Activated CD4-positive, alpha-beta memory T cell treated with anti-CD3 and anti-CD28 coated beads, Interleukin-2, amount 10 ng/mL, durations not matched to agents 7 days and 5 days (primary cell): Measurements from ENCODE around the gene ATP6V0A1. TPM values are rescaled to one million over a fixed set of nuclear protein-coding genes. Genes with fewer than 3 reads are reported as not detected.

ENCODE experiments used
- CTCF ChIA-PET: fragments of 350-600 bp; sonication (Branson Sonifier 250); formaldehyde crosslinking; loops from one replicate; lab custom pipeline; 2021; ENCODE audit warnings: antibody characterized with exemption, inconsistent platforms; lab: Charles Lee
- POLR2A ChIA-PET: fragments of 350-600 bp; sonication (Branson Sonifier 250); formaldehyde crosslinking; loops from one replicate; lab custom pipeline; 2021; ENCODE audit warnings: antibody characterized with exemption; lab: Charles Lee
- DNase-seq: peaks from one replicate; pipeline ENCODE4 v3.0.0-alpha.2; 2020
- H3K27ac Mint-ChIP-seq: one replicate; pipeline ENCODE4 v1.8.0; 2021; ENCODE audit warnings: mild to moderate bottlenecking, mixed read lengths
- H3K27me3 Mint-ChIP-seq: one replicate; pipeline ENCODE4 v1.8.0; 2021; ENCODE audit warnings: mixed read lengths
- H3K36me3 Mint-ChIP-seq: one replicate; pipeline ENCODE4 v1.8.0; 2021; ENCODE audit warnings: low read depth, mixed read lengths
- H3K4me1 Mint-ChIP-seq: one replicate; pipeline ENCODE4 v1.8.0; 2021; ENCODE audit warnings: mixed read lengths
- H3K4me3 Mint-ChIP-seq: one replicate; pipeline ENCODE4 v1.8.0; 2021; ENCODE audit warnings: mild to moderate bottlenecking, mixed read lengths
- H3K9me3 Mint-ChIP-seq: one replicate; pipeline ENCODE4 v1.8.0; 2021; ENCODE audit warnings: mixed read lengths
- total RNA-seq, 2 experiments: library from RNA; stranded (reverse); gene quantifications; one replicate each; pipeline ENCODE4 v1.2.3, GENCODE V29; 2021

Gene ATP6V0A1
- total RNA-seq, 2 experiments from 2014 or later: 5.8 to 8.6 TPM

GRCh38 chr17:42498828-42499227, 40.1 kb downstream of the ATP6V0A1 start:
- ChIA-PET CTCF (no interaction called here), POLR2A (no interaction called here)
- no peak overlapping the region for H3K4me3 Mint-ChIP-seq

GRCh38 chr17:42502091-42502490, 43.4 kb downstream of the ATP6V0A1 start:
- Mint-ChIP-seq H3K9me3 (no peaks in the 10 kb centered on the region), H3K27me3 (no peaks in the 10 kb centered on the region), H3K36me3 (no peaks in the 10 kb centered on the region), H3K27ac (no peak overlapping the region), H3K4me1 (no peaks in the 10 kb centered on the region), H3K4me3 (no peak overlapping the region)
- POLR2A ChIA-PET: no interaction called here
- no peak for DNase-seq
- CTCF ChIA-PET: no interaction called here

More at GRCh38 chr17:42498828-42499227, 40.1 kb downstream of the ATP6V0A1 start:
- H3K9me3 Mint-ChIP-seq: no peaks in the 10 kb centered on the region
- no peak for DNase-seq
- H3K27me3 Mint-ChIP-seq: peaks cover 3% of the 10 kb centered on the region
- H3K27ac Mint-ChIP-seq: no peak overlapping the region
- peaks cover 11% of the 10 kb centered on the region for H3K4me1 Mint-ChIP-seq
- H3K36me3 Mint-ChIP-seq: no peaks in the 10 kb centered on the region

- H3K4me1 Mint-ChIP-seq: no peaks in the 10 kb centered on the region
- H3K27ac Mint-ChIP-seq: no peak overlapping the region
- ChIA-PET CTCF (no interaction called here), POLR2A (no interaction called here)
- DNase-seq: no peak
- no peak overlapping the region for H3K4me3 Mint-ChIP-seq
- no peaks in the 10 kb centered on the region for H3K9me3 Mint-ChIP-seq
- peaks cover 4% of the 10 kb centered on the region for H3K27me3 Mint-ChIP-seq
- no peaks in the 10 kb centered on the region for H3K36me3 Mint-ChIP-seq
These were observed 44.2 kb downstream of the ATP6V0A1 start for GRCh38 chr17:42502926-42503325.

GRCh38 chr17:42507671-42508070, 49.0 kb downstream of the ATP6V0A1 start:
- H3K36me3 Mint-ChIP-seq: no peaks in the 10 kb centered on the region
- ChIA-PET POLR2A (no interaction called here), CTCF (interaction anchor here (0.8 kb wide), 1 partner anchor 102 kb away, joined by 3 read pairs; no protein-coding TSS in a partner anchor)
- no peak overlapping the region for H3K27ac Mint-ChIP-seq
- peaks cover 9% of the 10 kb centered on the region for H3K4me1 Mint-ChIP-seq
- peaks cover 34% of the 10 kb centered on the region for H3K27me3 Mint-ChIP-seq
- no peaks in the 10 kb centered on the region for H3K9me3 Mint-ChIP-seq
- DNase-seq: no peak
- H3K4me3 Mint-ChIP-seq: no peak overlapping the region

GRCh38 chr17:42508426-42509165, 49.9 kb downstream of the ATP6V0A1 start:
- Mint-ChIP-seq H3K27ac (no peak overlapping the region), H3K4me3 (no peak overlapping the region), H3K9me3 (no peaks in the 10 kb centered on the region), H3K27me3 (peaks cover 34% of the 10 kb centered on the region), H3K36me3 (no peaks in the 10 kb centered on the region), H3K4me1 (peaks cover 9% of the 10 kb centered on the region)
- ChIA-PET CTCF (interaction anchor here (0.8 to 1.0 kb wide), 2 partner anchors 82 to 103 kb away, joined by 3 read pairs; no protein-coding TSS in a partner anchor), POLR2A (interaction anchor here (0.5 to 1.3 kb wide), 2 partner anchors 22 to 86 kb away, joined by 3 read pairs; partner anchors contain the start of gene CAVIN1)
- no peak for DNase-seq

GRCh38 chr17:42509409-42509808, 50.7 kb downstream of the ATP6V0A1 start:
- Mint-ChIP-seq H3K9me3 (no peaks in the 10 kb centered on the region), H3K36me3 (no peaks in the 10 kb centered on the region), H3K4me3 (no peak overlapping the region), H3K27me3 (peaks cover 34% of the 10 kb centered on the region), H3K27ac (no peak overlapping the region), H3K4me1 (peaks cover 9% of the 10 kb centered on the region)
- DNase-seq: no peak
- ChIA-PET CTCF (interaction anchor here (0.7 kb wide), 1 partner anchor 87 kb away, joined by 3 read pairs; the partner anchor contains the start of gene CAVIN1), POLR2A (interaction anchor here (1.3 kb wide), 1 partner anchor 87 kb away, joined by 3 read pairs; the partner anchor contains the start of gene CAVIN1)

GRCh38 chr17:42509841-42510240, 51.2 kb downstream of the ATP6V0A1 start:
- no peak for DNase-seq
- H3K27ac Mint-ChIP-seq: no peak overlapping the region
- CTCF ChIA-PET: interaction anchor here (0.7 kb wide), 1 partner anchor 87 kb away, joined by 3 read pairs; the partner anchor contains the start of gene CAVIN1
- H3K27me3 Mint-ChIP-seq: peaks cover 36% of the 10 kb centered on the region
- H3K4me3 Mint-ChIP-seq: no peak overlapping the region
- H3K4me1 Mint-ChIP-seq: peaks cover 9% of the 10 kb centered on the region
- POLR2A ChIA-PET: interaction anchor here (1.3 kb wide), 1 partner anchor 87 kb away, joined by 3 read pairs; the partner anchor contains the start of gene CAVIN1
- no peaks in the 10 kb centered on the region for H3K36me3 Mint-ChIP-seq
- H3K9me3 Mint-ChIP-seq: no peaks in the 10 kb centered on the region

GRCh38 chr17:42512246-42512645, 53.6 kb downstream of the ATP6V0A1 start:
- Mint-ChIP-seq H3K27ac (no peak overlapping the region), H3K36me3 (no peaks in the 10 kb centered on the region), H3K4me3 (no peak overlapping the region), H3K27me3 (peaks cover 41% of the 10 kb centered on the region), H3K4me1 (peaks cover 9% of the 10 kb centered on the region), H3K9me3 (no peaks in the 10 kb centered on the region)
- CTCF ChIA-PET: interaction anchor here (1.2 kb wide), 1 partner anchor 84 kb away, joined by 5 read pairs; no protein-coding TSS in a partner anchor
- no peak for DNase-seq
- POLR2A ChIA-PET: no interaction called here

GRCh38 chr17:42512733-42513251, 54.1 kb downstream of the ATP6V0A1 start:
- no peaks in the 10 kb centered on the region for H3K9me3 Mint-ChIP-seq
- no peak overlapping the region for H3K4me3 Mint-ChIP-seq
- no peaks in the 10 kb centered on the region for H3K36me3 Mint-ChIP-seq
- no peak overlapping the region for H3K27ac Mint-ChIP-seq
- H3K27me3 Mint-ChIP-seq: peaks cover 39% of the 10 kb centered on the region
- ChIA-PET POLR2A (no interaction called here), CTCF (interaction anchor here (1.2 to 1.5 kb wide), 2 partner anchors 14 to 84 kb away, joined by 4 to 5 read pairs; no protein-coding TSS in a partner anchor)
- peaks cover 10% of the 10 kb centered on the region for H3K4me1 Mint-ChIP-seq
- no peak for DNase-seq

- DNase-seq: no peak
- no peaks in the 10 kb centered on the region for H3K36me3 Mint-ChIP-seq
- H3K27me3 Mint-ChIP-seq: peaks cover 39% of the 10 kb centered on the region
- no peak overlapping the region for H3K4me3 Mint-ChIP-seq
- peaks cover 8% of the 10 kb centered on the region for H3K4me1 Mint-ChIP-seq
- ChIA-PET POLR2A (no interaction called here), CTCF (interaction anchor here (0.9 to 1.5 kb wide), 3 partner anchors 14 to 85 kb away, joined by 3 to 5 read pairs (median 4); no protein-coding TSS in a partner anchor)
- no peaks in the 10 kb centered on the region for H3K9me3 Mint-ChIP-seq
- H3K27ac Mint-ChIP-seq: no peak overlapping the region
These were observed 55.0 kb downstream of the ATP6V0A1 start for GRCh38 chr17:42513686-42514085.

GRCh38 chr17:42514279-42514678, 55.6 kb downstream of the ATP6V0A1 start:
- ChIA-PET CTCF (interaction anchor here (0.9 to 1.1 kb wide), 3 partner anchors 11 to 86 kb away, joined by 3 to 4 read pairs (median 3); no protein-coding TSS in a partner anchor), POLR2A (interaction anchor here (1.0 kb wide), 1 partner anchor 9 kb away, joined by 3 read pairs; no protein-coding TSS in a partner anchor)
- peaks cover 36% of the 10 kb centered on the region for H3K27me3 Mint-ChIP-seq
- no peak for DNase-seq
- no peaks in the 10 kb centered on the region for H3K9me3 Mint-ChIP-seq
- H3K4me1 Mint-ChIP-seq: peaks cover 2% of the 10 kb centered on the region
- H3K27ac Mint-ChIP-seq: no peak overlapping the region
- H3K36me3 Mint-ChIP-seq: no peaks in the 10 kb centered on the region
- no peak overlapping the region for H3K4me3 Mint-ChIP-seq

- CTCF ChIA-PET: interaction anchor here (0.9 to 1.1 kb wide), 4 partner anchors 10 to 559 kb away, joined by 3 to 4 read pairs (median 4); no protein-coding TSS in a partner anchor
- H3K4me1 Mint-ChIP-seq: peaks cover 1% of the 10 kb centered on the region
- no peak overlapping the region for H3K27ac Mint-ChIP-seq
- no peaks in the 10 kb centered on the region for H3K36me3 Mint-ChIP-seq
- no peak overlapping the region for H3K4me3 Mint-ChIP-seq
- peaks cover 33% of the 10 kb centered on the region for H3K27me3 Mint-ChIP-seq
- DNase-seq: no peak
- POLR2A ChIA-PET: interaction anchor here (1.0 kb wide), 1 partner anchor 10 kb away, joined by 3 read pairs; no protein-coding TSS in a partner anchor
- no peaks in the 10 kb centered on the region for H3K9me3 Mint-ChIP-seq
These were observed 56.2 kb downstream of the ATP6V0A1 start for GRCh38 chr17:42514867-42515266.
